NCI-H146 (cell line): ENCODE results near the gene PTPRT.

ENCODE experiments used
- DNase-seq: peaks from one replicate; lab custom pipeline; 2025; lab: John Stamatoyannopoulos, UW

The PTPRT gene

DNA sequence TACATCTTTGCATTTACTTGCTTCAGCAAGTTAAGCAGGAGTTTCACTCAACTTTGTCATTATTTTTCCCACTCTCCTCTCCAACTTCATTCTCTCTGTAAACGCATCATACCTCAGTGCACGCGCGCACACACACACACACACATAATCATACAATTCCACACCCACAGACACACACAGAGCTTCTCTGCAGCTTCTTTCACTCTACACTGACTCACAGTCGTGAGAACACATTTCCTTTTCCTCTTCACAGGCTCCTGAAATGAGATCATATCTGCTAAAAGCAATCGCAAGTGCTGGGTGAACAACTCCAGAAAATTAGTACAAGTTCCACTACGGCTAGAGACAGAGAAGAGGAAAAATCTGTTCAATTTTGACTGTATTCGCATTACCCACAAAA is 215.4 kb downstream of the PTPRT start:
- no peak for DNase-seq

DNA sequence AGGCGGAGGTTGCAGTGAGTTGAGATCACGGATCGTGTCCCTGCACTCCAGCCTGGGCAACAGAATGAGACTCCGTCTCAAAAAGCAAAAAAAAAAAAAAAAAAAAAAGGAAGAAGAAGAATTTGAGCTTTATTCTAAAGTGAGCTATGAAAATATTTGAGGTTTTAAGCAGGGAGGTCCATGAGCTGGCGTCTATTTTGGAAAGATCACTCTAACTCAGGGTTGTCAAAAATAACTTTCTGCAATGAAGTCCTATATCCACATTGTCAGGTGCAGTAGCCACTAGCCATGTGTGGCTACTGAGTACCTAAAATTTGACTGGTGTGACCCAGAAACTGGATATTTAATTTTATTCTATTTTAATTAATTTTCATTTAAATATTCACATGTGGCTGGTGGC is 217.1 kb downstream of the PTPRT start:
- DNase-seq = no peak

DNA sequence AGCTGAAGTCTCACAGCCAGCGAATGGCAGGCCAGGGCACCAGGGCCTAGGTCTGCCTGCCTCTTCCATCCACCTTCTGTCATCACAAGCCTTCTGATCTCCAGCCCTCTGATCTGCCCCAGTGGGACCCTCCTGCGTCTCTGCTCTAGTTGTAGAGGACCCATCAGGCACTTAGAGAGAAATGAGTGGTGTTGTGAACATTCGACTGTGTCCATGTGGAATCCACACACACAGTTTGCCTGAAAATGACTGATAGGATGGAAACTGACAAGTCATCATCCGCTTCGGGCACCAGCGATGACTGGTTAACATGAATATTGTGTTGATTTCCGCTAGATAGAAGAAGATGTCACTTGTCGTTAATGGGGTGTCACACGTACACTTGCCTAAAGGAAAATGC is 221.0 kb downstream of the PTPRT start:
- no peak for DNase-seq

DNA sequence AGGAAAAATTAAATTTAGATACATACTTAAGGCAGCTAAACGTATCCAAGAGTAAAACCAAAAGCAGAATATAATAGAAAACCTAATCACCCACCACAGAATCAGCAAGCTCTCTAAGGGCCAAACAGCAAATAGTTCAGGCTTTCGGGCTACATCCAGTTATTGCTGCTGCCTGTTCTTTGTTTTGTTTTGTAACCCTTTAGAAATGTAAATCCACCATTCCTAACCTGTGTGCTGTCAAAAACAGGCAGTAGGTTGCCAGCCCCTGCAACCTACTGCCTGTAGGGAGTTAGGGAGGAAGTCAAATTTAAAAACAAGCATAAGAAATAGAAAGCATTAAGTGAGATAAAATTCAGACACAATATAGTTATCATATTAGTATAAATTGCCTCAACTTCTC is 225.9 kb downstream of the PTPRT start:
- no peak for DNase-seq

DNA sequence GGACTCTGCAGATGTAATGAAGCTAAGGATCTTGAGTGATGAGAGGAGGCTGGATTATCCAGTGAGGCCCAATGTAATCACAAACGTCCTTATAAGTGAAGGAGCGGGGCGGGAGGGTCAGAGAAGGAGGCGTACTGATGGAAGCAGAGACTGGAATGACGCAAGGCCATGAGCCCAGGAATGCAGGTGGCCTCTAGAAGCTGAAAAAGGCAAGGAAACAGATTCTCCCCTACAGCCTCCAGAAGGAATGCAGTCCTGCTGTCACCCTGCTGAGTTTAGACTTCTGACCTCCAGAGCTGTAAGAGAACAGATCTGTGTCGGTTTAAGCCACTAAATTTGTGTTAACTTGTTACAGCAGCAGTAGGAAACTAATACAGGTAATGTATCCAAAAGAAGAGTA is 227.9 kb downstream of the PTPRT start:
- no peak for DNase-seq

DNA sequence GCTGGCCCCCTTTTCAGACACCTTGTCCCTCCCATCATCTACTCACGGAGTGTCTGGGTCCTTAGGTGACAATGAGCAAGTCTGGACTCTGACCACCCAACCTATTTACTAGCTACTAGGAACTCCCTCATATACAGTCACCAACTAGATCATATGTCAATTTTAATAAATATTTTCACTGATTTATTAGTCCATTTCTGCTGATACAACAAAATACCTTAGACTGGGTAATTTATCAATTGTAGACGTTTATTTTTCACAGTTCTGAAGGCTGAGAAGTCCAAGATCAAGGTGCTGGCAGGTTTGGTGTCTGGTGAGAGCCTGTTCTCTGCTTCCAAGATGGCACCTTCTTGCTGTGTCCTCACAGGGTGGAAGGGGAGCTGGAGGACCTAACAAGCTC is 229.7 kb downstream of the PTPRT start:
- DNase-seq = no peak

DNA sequence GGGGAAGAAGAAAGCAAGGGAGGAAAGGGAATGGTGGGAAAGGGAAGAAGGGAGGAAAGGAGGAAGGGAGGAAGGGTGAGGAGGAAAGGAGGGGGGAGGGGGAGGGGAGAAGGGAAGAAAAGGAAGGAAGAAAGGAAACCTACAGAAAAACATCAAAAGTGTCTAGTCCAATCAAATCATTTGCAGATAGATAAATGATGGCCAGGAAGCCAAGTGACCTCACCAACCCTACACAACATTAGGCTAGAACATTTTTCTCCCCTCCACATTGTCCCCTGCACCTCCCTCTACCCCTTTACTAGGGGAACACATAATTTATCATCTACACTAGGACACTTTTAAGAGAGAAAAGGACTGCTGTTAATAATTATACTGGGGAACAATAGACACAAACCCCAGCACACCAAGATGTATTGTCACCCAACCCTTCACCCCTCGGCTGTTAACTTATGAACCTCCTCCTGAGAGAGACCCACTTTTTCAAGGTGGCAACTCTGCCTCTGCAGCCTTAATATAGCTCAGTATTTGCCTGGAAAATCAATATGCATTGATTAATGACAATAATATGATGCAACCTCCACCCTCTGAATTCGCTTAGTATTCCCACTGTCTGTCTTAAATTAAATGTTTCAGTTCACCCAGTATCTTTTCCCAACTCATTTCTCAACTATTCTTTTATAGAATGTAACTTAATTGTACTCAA is 231.2 kb downstream of the PTPRT start:
- DNase-seq = no peak

DNA sequence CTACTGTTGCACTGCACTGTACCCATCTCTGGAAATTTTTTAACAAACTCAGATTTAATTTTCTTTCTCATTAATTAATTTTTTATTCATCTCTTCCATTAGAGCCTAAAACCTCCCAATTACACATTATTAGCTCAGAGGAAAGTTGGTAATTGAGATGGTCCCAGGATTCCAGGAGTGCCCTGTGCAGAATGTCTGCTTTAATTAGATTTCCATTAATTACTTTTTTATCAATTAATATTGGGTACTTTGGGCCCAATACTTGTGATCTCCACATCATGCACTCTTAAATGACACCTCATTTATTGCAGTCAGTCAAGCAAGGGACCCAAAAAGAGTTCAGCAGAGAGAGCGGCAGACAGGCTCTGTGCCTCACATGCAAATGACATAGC is 232.0 kb downstream of the PTPRT start:
- DNase-seq = no peak

DNA sequence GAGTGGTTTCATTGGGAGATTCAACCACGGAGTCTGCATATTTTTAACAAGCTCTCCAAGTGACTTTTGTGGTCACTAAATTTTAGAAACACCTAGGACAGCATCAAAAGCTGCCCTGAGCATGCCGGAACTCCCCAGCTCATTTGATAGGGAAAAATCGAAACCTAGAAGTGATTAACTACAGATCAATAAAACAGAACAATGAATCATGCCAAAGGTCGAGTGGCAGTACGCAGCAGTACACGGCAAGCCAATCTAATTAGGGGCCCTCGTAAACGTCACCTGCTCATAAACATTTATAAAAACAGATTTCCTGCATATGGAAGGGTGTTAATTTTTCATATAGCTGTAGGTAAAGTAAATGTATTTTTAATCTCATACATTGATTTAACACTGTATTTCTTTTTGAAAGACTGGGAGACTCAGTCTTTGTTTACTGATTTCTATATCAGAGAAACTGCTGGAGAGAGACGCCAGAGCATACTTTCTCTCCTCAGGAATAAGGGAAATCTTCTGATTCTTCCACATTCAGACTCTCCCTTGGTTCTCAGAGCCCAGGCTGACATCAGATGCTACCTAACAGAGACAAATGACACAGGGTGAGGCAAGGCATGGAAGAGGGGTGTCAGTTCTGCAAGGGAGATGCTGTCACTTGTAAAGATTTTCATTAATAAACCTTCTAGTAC is 232.5 kb downstream of the PTPRT start:
- DNase-seq = no peak

DNA sequence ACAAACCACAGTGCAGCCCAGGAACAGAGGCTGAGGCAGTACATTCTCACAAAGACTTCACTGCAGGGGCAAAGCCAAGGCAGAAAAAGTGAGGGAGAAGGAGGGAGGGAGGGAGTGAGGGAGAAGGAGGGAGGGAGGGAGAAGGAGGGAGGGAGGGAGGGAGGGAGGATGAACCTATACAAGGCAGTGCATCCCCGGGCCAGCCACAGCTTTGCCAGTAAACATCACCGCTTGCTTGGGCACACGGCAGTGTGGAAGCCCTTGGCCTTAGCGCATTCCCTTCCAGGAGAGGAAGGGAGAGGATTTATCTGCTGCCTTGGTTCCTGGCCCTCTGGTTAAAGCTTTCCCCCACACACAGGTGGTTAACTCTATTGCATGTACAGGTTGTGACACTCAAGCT is 234.0 kb downstream of the PTPRT start:
- no peak for DNase-seq

DNA sequence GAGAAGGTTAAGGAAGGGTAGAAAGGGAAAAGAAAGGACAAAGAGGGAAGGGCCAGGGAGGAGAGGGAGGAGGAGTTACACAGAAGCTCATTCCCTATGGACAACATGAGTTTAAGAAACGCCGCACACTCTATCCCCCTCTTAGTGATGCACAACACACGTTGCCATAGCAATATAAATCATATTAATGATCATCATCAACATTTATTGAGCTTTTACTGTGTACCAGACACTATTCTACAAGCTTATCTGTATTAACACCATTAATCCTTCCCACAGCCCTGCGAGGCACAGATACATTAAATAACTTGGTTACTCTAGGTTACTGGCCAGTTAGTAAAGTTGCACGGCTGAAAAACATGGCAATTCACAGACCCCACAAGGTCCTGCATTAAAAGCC is 234.8 kb downstream of the PTPRT start:
- DNase-seq = no peak

DNA sequence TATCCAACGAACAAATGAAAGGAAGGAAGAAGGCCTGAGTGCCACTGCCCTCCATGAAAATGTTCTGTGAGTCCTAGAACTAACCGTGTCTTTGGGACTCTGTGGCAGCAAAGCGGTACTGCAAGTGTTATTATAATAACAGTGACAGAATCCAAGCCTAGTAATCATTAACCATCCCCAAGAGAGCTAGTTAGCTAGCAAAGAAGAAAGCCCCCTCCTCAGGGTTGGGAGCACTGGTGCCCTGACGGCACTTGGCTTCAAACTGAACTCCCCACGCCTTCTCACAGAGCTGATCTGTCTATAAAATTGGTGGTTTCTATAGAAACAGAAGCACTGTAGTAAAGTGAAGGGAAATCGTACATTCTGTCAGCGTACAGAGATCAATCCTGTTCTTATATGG is 239.8 kb downstream of the PTPRT start:
- no peak for DNase-seq

DNA sequence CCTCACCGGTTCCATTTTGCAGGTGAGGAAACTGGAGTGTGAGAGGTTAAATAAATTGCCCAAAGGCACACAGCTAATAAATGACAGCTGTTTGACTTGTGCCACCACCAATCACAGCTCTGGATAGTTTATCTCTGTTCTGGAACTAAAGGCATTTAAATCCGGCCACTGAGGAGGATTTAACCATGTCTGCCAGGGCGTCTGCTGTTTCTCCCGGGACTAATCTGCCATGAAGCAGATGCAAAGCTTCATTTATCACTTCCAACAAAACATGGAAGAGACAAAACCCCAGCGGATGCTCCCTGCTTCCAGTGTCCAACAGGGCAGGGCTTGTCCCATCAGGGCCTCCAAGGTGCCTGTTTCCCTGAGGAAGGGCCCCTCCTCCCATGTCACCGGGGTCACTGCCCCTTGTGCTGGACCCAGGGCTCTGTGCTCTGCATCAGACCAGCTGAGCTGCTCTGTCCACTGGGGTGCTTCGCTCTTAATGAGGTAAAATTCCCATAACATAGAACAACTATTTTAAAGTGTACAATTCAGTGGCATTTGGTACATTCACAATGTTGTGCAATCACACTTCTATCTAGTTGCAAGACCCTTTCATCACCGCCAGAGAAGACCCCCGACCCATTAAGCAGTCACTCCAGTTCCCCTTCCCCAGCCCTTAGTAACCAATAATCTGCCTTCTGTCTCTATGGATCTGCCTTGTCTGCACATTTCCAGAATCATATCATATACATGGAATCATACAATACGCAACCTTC is 244.3 kb downstream of the PTPRT start:
- DNase-seq = no peak

DNA sequence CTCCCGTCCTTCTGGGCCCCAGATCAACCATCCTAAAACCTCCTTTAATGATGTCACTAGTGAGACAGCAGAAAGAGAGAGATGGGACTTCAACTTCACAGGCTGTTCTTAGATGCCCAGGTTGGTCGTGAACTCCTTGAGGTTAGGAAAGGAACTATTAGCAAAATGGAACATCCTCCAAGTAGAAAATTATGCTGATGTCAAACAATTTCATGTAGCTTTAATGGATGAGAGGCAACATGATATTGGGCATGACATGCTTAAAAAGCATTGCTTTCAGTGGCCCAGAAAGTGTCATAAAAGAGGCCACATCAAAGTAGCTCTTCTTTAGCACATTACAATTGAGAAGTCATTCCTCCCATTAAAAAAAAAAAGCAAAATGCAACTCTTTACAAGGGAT is 248.1 kb downstream of the PTPRT start:
- no peak for DNase-seq

DNA sequence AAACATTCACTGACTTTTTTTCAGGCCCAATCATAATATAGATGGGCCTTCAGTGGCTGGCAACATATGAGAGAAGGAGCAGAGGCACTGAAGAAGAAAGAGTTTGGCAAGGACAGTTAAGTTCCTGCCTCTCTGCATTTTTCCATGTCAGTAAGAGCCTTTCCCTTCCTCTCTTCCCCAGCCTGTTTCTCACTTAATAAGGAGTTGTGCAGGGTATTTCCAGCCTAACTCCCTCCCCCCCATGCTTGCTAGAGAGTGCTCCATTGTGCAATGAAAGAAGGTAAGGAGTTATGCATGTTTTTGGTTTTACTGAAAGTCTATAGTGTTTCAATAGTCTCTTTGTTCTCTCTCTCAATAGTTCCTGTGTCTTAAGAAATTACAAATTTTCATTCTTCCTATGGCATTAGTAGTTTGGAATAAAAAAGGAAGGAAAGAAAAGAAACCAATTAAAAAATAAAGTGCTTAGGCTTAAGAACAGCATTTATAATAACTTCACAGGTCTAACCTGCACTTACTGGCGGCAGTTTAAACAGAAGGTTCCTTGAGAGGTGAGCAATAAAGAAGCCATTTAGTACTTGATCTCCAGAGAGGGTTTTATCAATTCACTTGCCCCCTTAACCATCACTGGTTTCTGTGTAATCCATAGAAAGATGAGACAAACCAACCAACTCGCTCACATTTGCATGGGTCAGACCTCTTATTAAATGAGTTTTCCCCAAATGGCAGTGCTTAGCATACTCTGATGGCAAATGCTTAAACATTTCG is 251.1 kb downstream of the PTPRT start:
- DNase-seq = no peak

DNA sequence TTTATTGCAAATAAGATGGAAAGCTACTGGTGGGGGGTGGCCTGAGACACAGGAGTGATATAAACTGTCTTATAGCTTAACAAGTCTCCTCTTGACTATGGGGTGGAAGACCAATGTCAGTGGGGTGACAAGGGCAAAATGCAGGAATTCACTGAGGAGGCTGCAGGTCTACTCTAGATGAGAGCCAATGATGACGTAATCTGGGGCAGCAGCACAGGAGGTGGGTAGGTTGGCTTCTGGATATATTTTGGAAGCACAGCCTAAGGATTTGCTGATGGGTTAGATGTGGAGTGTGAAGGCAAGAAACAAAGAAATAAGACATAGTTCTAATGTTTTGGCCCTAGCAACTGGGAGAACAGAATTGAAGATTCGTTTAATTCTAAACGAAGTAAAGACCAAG is 253.2 kb downstream of the PTPRT start:
- DNase-seq = no peak

DNA sequence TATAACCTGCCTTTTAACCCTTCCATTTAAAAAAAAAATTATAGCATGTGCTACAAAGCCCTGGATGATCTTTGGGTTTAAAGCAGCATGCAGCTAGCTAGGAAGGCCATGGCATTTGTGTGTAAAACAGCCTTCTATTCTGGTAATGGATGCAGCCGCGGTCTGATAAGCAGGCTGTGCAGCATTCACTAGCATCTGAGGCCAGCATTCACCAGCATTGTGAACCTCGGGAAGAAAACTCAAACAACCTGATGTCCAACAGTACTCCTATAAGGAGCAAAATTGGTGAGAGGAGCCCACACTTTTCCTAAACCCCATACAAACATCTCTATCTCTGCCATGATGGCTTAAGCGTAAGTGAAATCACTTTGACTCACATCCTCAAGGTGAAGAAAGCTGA is 265.5 kb downstream of the PTPRT start:
- no peak for DNase-seq

DNA sequence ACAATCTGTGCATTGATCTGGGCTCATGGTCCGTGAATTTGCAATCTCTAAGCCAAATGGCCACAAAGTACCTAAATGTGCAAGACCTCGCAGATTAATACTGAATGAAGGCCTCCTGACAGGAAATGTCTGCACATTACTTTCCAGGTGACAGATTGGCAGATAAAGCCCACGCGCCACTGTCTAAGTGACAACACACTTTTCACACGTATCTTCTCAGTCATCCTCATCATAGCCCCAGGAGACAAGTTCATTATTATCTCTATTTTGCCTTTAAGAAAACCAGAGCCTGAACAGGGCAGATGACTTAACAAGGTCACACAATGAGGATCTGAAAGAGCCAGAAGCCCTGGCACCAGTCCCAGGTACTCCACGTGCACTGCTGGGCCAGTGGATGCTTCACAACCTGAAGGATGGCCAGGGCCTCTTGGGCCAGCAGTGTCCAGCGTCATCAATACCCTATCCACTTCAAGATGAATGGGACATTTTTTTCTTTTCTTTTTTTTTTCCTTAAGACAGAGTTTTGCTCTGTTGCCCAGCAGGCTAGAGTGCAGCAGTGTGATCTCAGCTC is 266.3 kb downstream of the PTPRT start:
- no peak for DNase-seq

DNA sequence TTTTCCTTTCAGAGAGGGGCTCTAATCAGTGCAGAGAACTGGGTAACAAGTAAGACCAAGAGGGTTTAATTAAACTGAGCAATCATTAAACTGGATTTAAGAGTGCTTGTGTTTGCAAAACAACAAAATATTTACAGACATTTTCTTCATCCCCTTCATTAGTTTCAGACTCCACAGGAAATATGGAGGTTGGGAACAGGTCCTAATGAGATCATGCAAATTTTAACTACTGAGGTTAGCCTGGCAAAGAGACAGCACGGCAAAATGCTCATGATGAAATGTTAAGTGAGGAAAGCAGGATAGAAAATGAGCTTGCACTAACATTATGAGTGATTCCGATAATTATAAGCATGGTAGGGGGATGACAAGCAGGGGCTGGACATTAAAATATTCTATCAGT is 268.9 kb downstream of the PTPRT start:
- DNase-seq = no peak

DNA sequence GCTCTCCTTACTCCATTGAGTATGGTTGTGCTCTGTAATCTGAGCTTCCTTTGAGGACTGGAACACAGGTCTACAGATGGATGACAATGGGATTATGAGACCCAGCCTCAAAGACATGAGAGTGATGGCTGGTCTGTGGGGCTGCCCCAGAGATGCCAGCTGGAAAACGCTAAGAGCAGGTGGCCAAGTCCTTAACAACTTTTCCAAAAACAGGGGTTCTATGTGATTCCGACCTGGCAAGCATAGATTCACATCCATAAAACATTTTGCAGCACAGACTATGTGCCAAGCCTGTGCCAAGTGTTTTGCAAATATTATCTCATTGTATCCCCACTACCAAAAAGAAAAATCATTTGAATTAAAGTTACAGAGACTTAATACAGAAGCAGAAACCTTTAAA is 270.4 kb downstream of the PTPRT start:
- no peak for DNase-seq

DNA sequence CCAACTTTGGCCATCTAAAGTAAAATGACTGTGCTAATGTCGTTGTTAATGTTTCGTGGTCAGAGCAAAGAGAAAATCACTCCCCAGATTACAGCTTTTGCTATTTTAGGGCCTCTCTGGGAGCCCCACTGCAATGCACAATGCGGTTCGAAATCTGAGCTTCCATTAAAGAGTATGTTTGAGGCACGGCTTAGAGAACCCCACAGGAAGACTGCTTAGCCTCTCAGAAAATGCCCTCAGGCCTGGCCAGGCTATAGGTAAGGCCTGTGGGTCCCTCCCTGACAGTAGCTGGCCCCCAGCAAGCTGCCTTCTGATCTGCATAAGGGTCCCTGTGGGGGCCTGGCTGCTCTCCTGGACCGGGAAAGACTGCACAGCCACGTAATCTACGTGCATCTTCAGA is 274.6 kb downstream of the PTPRT start:
- DNase-seq = no peak

DNA sequence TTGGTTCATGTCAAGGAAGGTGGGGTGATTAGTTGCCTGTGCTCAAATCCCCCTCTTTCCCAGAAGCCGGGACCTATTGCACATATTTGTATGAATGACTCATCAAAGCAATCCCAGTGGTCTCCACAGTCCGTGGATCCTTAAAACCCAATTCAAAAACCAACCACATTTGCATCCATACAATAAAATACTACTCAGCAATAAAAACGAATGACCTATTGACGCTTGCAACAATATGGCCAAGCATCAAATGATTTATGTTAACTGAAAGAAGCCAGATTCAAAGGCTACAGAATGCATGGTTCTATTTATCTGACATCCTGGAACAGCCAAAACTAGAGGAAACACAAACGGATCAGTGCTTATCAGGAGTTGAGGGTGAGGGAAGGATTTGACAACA is 275.4 kb downstream of the PTPRT start:
- DNase-seq = no peak
